ENCODE measurements around the gene KRT17. TPM values are rescaled to one million over a fixed set of nuclear protein-coding genes. Genes with fewer than 3 reads are reported as not detected.
A peak's percentile ranks its signal among the peaks of the same experiment; 100 is the strongest.

Gene KRT17
- total RNA-seq, 3 donors from 2014 or later: 1.9 to 1,676 (median 1,373) TPM

DNA sequence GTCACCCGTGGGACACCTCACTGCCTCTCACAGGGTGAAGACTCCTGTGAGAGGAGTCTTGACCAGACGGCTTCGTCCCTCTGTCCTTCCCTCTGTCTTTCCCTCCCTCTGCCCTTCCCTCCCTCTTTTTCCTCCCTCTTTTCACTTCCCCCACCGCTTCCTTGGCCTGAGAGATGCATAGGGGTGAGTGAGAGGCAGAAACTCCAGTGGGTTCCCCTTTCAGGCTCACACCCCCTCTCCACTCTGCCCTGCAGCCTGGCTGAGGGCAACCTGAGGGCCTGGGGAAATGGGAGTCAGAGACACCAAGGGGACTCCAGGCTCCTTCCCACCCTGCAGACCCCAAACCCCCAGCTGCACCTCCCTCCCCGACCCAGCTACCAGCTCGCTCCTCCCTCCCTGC is 14.6 kb upstream of the KRT17 start:
- Histone ChIP-seq H3K4me1 (peaks cover 0 to 6% of the 10 kb centered on the region in 2 donors), H3K4me3 (no peak overlapping the region), H3K27me3 (no peaks in the 10 kb centered on the region), H3K36me3 (no peaks in the 10 kb centered on the region), H3K9me3 (no peaks in the 10 kb centered on the region), H3K27ac (no peak overlapping the region)
- intact Hi-C loops (cut with DNase I; ENCODE audit: low total_unique reads): loop anchor here (10.0 kb wide), 1 partner anchor 84 kb away; no protein-coding TSS in a partner anchor
- TF ChIP-seq, protein P1, sequence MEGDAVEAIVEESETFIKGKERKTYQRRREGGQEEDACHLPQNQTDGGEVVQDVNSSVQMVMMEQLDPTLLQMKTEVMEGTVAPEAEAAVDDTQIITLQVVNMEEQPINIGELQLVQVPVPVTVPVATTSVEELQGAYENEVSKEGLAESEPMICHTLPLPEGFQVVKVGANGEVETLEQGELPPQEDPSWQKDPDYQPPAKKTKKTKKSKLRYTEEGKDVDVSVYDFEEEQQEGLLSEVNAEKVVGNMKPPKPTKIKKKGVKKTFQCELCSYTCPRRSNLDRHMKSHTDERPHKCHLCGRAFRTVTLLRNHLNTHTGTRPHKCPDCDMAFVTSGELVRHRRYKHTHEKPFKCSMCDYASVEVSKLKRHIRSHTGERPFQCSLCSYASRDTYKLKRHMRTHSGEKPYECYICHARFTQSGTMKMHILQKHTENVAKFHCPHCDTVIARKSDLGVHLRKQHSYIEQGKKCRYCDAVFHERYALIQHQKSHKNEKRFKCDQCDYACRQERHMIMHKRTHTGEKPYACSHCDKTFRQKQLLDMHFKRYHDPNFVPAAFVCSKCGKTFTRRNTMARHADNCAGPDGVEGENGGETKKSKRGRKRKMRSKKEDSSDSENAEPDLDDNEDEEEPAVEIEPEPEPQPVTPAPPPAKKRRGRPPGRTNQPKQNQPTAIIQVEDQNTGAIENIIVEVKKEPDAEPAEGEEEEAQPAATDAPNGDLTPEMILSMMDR (IDR thresholded peaks at IDR 0.05): no peak
- TF ChIP-seq POLR2AphosphoS5 (IDR thresholded peaks at IDR 0.05) (no peak), POLR2A (IDR thresholded peaks at IDR 0.05) (no peak)
- no peak for DNase-seq (ENCODE audit: low spot score in 2 of 2)

DNA sequence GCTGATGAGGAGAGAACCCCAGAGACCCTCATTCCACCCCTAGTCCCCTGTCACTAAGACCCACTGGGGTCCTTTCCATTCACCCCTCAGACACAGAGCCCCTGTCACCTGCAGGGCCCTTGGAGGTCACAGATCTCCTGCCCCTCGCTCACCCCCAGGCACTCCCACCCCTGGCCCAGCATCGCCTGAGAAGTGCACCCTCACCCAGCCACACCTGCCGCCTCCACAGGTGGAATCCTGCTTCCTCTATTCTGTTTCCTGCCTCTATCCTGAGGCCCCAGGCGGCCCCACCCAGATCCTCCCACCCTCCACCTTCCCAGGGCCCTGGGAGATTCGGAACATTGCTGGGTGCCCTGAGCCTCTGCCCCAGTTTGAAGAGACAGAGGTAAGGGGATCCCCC is 13.8 kb upstream of the KRT17 start:
- intact Hi-C loops (cut with DNase I; ENCODE audit: low total_unique reads): loop anchor here (10.0 kb wide), 1 partner anchor 83 kb away; no protein-coding TSS in a partner anchor

DNA sequence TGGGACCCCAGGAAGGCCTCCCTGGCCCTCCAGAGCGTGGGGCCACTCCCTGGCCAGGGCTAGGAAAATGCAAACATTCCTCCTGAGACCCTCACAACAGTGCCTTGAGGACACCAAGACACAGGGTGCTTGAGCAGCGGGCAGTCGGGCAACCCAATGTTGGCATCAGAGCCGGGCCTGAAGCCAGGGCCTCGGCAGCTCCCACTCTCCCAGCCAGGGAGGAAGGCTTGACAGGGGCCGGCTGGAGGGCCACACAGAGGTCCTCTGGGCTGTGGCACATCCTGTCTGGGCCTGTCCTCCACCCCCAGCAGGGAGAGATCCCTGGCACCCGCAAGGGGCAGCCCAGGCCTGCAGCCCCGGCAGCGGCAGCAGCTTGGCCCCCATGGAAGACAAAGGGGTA is 12.3 kb upstream of the KRT17 start:
- TF ChIP-seq POLR2A (IDR thresholded peaks at IDR 0.05): no peak
- no peak for TF ChIP-seq POLR2AphosphoS5 (IDR thresholded peaks at IDR 0.05)
- TF ChIP-seq, protein P1 (IDR thresholded peaks at IDR 0.05): no peak
- H3K36me3 ChIP-seq: no peaks in the 10 kb centered on the region
- intact Hi-C loops (cut with DNase I; ENCODE audit: low total_unique reads): loop anchor here (10.0 kb wide), 1 partner anchor 82 kb away; no protein-coding TSS in a partner anchor
- H3K27me3 ChIP-seq: no peaks in the 10 kb centered on the region
- H3K4me1 ChIP-seq: peaks cover 0 to 6% of the 10 kb centered on the region in 2 donors
- H3K27ac ChIP-seq: peak overlapping the region in 1 of 2 donors; percentile 25
- no peak overlapping the region for H3K4me3 ChIP-seq
- DNase-seq (ENCODE audit: low spot score in 2 of 2): no peak
- no peaks in the 10 kb centered on the region for H3K9me3 ChIP-seq

More for the DNA sequence above, 13.8 kb upstream of the KRT17 start:
- Histone ChIP-seq H3K4me3 (no peak overlapping the region), H3K9me3 (no peaks in the 10 kb centered on the region), H3K27ac (no peak overlapping the region), H3K27me3 (no peaks in the 10 kb centered on the region), H3K4me1 (peaks cover 0 to 6% of the 10 kb centered on the region in 2 donors), H3K36me3 (no peaks in the 10 kb centered on the region)
- no peak for DNase-seq (ENCODE audit: low spot score in 2 of 2)
- TF ChIP-seq POLR2AphosphoS5 (IDR thresholded peaks at IDR 0.05) (no peak), POLR2A (IDR thresholded peaks at IDR 0.05) (no peak)
- TF ChIP-seq, protein P1 (IDR thresholded peaks at IDR 0.05): no peak

DNA sequence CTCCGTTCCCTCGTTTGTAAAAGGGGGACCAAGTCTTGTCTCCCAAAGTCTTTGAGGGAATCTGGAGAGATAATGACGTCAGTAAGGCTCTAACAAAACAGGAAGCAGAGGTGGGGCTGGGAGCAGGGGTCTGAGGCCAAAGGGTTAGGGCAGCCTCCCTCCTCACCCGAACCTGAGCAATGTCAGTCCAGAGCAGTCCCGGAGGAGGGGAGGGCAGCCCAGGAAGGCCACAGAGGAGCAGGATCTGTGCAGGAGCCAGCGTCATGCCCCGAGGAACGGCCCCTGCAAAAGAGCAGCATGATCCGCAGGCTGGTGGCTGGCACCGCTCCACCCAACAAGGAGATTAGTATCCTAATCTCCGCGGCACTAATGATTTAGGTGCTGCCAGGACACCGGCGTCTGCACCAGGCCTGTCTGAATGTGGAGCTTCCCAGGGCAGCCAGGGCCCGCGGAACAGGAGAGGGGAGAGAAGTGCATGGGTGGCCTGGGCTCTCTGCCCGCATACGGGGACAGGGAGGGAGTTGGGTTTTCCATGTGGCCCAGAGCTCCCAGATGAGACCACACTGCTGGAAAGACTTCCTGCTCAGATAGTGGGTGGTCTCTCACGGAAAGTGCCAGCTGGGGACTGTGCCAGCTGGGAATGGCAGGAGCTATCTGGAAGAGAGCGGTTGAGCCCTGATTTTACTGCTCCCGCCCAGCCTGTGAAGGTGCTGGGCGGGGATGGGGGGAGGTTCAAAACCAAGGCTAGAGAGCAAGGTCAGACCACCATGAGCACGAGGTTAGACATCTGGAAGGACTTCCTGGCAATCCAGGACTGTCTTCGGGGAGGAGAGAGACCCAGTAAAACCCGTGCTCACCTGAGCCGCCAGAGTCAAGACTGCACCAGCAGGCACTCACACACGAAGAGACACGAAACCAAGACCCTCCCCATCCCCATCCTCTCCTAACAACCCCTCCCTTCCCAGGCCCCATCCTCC is 11.0 kb upstream of the KRT17 start:
- H3K27ac ChIP-seq: peak overlapping the region; percentile 43 to 68
- H3K9me3 ChIP-seq: no peaks in the 10 kb centered on the region
- no peaks in the 10 kb centered on the region for H3K36me3 ChIP-seq
- no peaks in the 10 kb centered on the region for H3K27me3 ChIP-seq
- TF ChIP-seq, protein P1 (IDR thresholded peaks at IDR 0.05): no peak
- TF ChIP-seq POLR2AphosphoS5 (IDR thresholded peaks at IDR 0.05) (no peak), POLR2A (IDR thresholded peaks at IDR 0.05) (no peak)
- H3K4me3 ChIP-seq: peak overlapping the region in 1 of 3 donors; percentile 52
- no peak for DNase-seq (ENCODE audit: low spot score in 2 of 2)
- peaks cover 0 to 6% of the 10 kb centered on the region in 2 donors for H3K4me1 ChIP-seq
- intact Hi-C loops (cut with DNase I; ENCODE audit: low total_unique reads): loop anchor here (10.0 kb wide), 1 partner anchor 81 kb away; no protein-coding TSS in a partner anchor

DNA sequence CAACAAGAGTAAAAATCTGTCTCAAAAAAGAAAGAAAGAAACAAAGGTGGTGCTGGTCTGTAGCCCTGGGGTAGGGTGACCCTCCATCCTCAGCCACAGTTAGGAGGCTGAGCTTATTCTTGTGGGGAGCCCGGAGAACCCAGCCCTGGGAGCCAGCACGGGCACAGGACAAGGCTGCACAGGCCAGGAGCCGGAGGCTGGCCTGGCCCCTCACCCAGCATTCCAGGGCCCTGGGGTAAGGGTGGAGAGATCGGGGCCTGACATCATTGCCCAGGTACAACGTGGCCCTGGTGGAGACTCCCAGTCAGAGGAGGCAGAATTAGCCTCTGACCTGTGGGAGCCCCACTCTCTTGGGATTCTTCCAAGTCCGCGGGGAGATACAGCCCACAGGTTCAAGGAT is 10.3 kb upstream of the KRT17 start:
- no peak for DNase-seq (ENCODE audit: low spot score in 2 of 2)
- intact Hi-C loops (cut with DNase I; ENCODE audit: low total_unique reads): loop anchor here (10.0 kb wide), 1 partner anchor 80 kb away; no protein-coding TSS in a partner anchor
- H3K27me3 ChIP-seq: no peaks in the 10 kb centered on the region
- H3K36me3 ChIP-seq: no peaks in the 10 kb centered on the region
- peak overlapping the region in 1 of 3 donors; percentile 52 for H3K4me3 ChIP-seq
- peaks cover 0 to 6% of the 10 kb centered on the region in 2 donors for H3K4me1 ChIP-seq
- TF ChIP-seq POLR2A (IDR thresholded peaks at IDR 0.05) (no peak), POLR2AphosphoS5 (IDR thresholded peaks at IDR 0.05) (no peak)
- TF ChIP-seq, protein P1 (IDR thresholded peaks at IDR 0.05): no peak
- H3K27ac ChIP-seq: peak overlapping the region; percentile 43 to 68
- H3K9me3 ChIP-seq: no peaks in the 10 kb centered on the region
